K562 (cell line): Measurements from ENCODE around the gene LIN9. TPM values are rescaled to one million over a fixed set of nuclear protein-coding genes. Genes with fewer than 3 reads are reported as not detected.

ENCODE experiments used
- BCOR ChIP-seq: fragments of 450-650 bp; IDR thresholded peaks from 2 replicates; pipeline ENCODE4 v1.6.1; 2016
- CBFA2T2 ChIP-seq: fragments of 450-650 bp; conservative IDR thresholded peaks from 2 replicates; pipeline ENCODE4 v1.6.1; 2017; ENCODE audit warnings: mild to moderate bottlenecking
- CBX2 ChIP-seq: fragments of 200-600 bp; sonication (generic); IDR thresholded peaks from one replicate; pipeline ENCODE4 v1.6.1; 2012; ENCODE audit warnings: mild to moderate bottlenecking, low read length, inconsistent platforms; ENCODE audit not compliant: insufficient read depth, poor library complexity, severe bottlenecking
- E2F3 ChIP-seq: fragments of 250-450 bp; sonication (Bioruptor Pico); IDR thresholded peaks from 2 replicates; pipeline ENCODE4 v1.4.0; 2020; ENCODE audit warnings: mild to moderate bottlenecking
- FOSL1 ChIP-seq: fragments of 200-800 bp; sonication (Bioruptor generic); conservative IDR thresholded peaks from 2 replicates; pipeline ENCODE4 v1.6.1; 2016; ENCODE audit warnings: missing genetic modification characterization, missing compliant biosample characterization
- HLTF ChIP-seq: fragments of 450-650 bp; IDR thresholded peaks from 2 replicates; pipeline ENCODE4 v1.6.1; 2016
- NELFE ChIP-seq: IDR thresholded peaks from 2 replicates; pipeline ENCODE4 v1.6.1; 2011; ENCODE audit warnings: mild to moderate bottlenecking; ENCODE audit not compliant: insufficient read depth, insufficient read length
- PHTF2 ChIP-seq: fragments of 250-450 bp; sonication (Bioruptor Pico); IDR thresholded peaks from 2 replicates; pipeline ENCODE4 v1.5.0; 2021; ENCODE audit warnings: mild to moderate bottlenecking
- ZBTB1 ChIP-seq: sonication (generic); formaldehyde crosslinking; IDR thresholded peaks from 2 replicates; pipeline ENCODE4 v1.8.1; 2023; ENCODE audit warnings: missing genetic modification reagents, low read depth, mild to moderate bottlenecking, borderline replicate concordance
- ZNF239 ChIP-seq: fragments of 250-450 bp; sonication (Bioruptor Pico); IDR thresholded peaks from 2 replicates; pipeline ENCODE4 v1.4.0; 2020; ENCODE audit warnings: mild to moderate bottlenecking
- ZNF644 ChIP-seq: fragments of 200-800 bp; sonication (Bioruptor generic); IDR thresholded peaks from 2 replicates; pipeline ENCODE4 v1.6.1; 2016; ENCODE audit warnings: low read depth, missing genetic modification characterization, missing compliant biosample characterization
- polyA plus RNA-seq, 8 experiments: library from polyadenylated mRNA; depleted of rRNA in 4 of 8; stranded (reverse) in 5 of 8; unstranded in 3 of 8; fragments of >200 nt; fragmentation: Nextera tagmentation in 2 of 8; fragmentation: Illumina TruSeq in 1 of 8; extraction: Ambion mirVana in 2 of 8; extraction: Trizol in 1 of 8; gene quantifications; 2 replicates each; pipeline versions ENCODE4 v1.2.1 to v1.2.3, GENCODE V29; 2011 to 2014; ENCODE audit warnings: inconsistent platforms in 1 of 8, missing spikeins in 1 of 8
- total RNA-seq, 7 experiments: library from RNA; depleted of rRNA in 6 of 7; stranded (reverse); fragments of >200 nt in 6 of 7; fragmentation: Illumina TruSeq in 2 of 7; extraction: Trizol in 2 of 7; gene quantifications; 2 replicates each; pipeline versions ENCODE4 v1.2.1 to v1.2.3, GENCODE V29; 2011 to 2021; ENCODE audit warnings: low replicate concordance in 1 of 7
- TF ChIP-seq, protein P1 (sequence below): fragments of 450-650 bp; IDR thresholded peaks from 2 replicates; pipeline ENCODE4 v1.6.1; 2017; ENCODE audit warnings: antibody characterized with exemption, mild to moderate bottlenecking
- TF ChIP-seq, protein P2 (sequence below): fragments of 450-650 bp; IDR thresholded peaks from one replicate; pipeline ENCODE4 v1.6.1; 2018; ENCODE audit warnings: mild to moderate bottlenecking, moderate library complexity; ENCODE audit not compliant: partially characterized antibody
- TF ChIP-seq, protein P3 (sequence below), 2 experiments: fragments of 450-650 bp; conservative IDR thresholded peaks; 2 replicates each; pipeline ENCODE4 v1.6.1; 2017; ENCODE audit warnings: mild to moderate bottlenecking in 2 of 2, moderate library complexity in 2 of 2
- TF ChIP-seq, protein P4 (sequence below): sonication (generic); formaldehyde crosslinking; IDR thresholded peaks from 2 replicates; pipeline ENCODE4 v1.8.1; 2022; ENCODE audit warnings: missing genetic modification reagents
- TF ChIP-seq, protein P5 (sequence below): fragments of 250-450 bp; sonication (Bioruptor Pico); IDR thresholded peaks from 2 replicates; pipeline ENCODE4 v1.5.0; 2021
- TF ChIP-seq, protein P6 (sequence below): fragments of 250-450 bp; sonication (Bioruptor Pico); IDR thresholded peaks from 2 replicates; pipeline ENCODE4 v1.9.0; 2021; ENCODE audit warnings: mild to moderate bottlenecking

Gene LIN9
- total and polyA plus RNA-seq, 9 of the 15 experiments (the other 6 are each of a cell fraction or from before 2014, with no cell fraction given): 18.8 to 33.0 (median 25.5) TPM

DNA sequence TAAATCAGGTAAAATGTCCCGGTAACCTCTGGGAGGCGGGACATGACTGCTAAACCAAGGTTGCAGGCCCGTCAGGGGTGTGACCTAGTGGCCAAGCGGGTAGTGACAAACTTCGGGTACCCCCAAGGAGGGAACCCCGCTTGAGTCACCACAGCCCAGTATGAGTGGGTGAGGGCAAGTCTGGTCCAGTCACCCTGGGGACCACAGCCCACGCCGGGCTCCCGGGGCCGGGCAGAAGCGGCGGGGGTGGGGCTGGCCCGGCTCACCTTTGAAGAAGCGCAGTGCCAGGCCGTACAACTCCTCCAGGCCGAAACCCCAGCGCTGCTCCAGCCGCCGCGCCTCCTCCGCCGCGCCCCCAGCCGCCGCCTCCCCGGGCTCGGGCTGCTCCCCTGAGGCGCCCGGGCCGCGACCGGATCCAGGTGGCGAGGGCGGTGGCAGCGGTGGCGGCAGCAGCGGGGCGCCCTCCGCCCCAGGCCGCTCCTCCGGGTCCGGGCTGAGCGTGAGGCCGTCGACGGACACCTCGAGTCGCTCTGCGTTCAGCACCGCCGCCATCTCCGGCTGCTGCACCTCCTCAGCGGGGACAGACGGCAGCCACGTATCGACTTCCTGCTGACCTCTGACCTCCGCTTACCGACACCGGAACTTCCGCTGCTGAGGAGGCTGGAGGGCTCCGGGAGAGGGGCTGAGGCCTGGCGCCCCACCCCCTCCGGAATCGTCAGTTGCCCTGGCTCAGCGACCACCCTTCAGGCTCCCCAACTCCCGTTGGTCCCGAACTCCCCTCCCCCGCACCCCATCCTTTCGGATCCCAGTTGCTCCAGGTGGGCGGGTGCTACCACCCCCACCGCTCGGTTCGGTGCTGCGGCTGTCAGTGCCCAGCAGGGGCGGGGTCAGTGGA lies 122.6 kb downstream of the LIN9 start, which contains the start of gene ACBD3 (continued):
- TF ChIP-seq, protein P1, sequence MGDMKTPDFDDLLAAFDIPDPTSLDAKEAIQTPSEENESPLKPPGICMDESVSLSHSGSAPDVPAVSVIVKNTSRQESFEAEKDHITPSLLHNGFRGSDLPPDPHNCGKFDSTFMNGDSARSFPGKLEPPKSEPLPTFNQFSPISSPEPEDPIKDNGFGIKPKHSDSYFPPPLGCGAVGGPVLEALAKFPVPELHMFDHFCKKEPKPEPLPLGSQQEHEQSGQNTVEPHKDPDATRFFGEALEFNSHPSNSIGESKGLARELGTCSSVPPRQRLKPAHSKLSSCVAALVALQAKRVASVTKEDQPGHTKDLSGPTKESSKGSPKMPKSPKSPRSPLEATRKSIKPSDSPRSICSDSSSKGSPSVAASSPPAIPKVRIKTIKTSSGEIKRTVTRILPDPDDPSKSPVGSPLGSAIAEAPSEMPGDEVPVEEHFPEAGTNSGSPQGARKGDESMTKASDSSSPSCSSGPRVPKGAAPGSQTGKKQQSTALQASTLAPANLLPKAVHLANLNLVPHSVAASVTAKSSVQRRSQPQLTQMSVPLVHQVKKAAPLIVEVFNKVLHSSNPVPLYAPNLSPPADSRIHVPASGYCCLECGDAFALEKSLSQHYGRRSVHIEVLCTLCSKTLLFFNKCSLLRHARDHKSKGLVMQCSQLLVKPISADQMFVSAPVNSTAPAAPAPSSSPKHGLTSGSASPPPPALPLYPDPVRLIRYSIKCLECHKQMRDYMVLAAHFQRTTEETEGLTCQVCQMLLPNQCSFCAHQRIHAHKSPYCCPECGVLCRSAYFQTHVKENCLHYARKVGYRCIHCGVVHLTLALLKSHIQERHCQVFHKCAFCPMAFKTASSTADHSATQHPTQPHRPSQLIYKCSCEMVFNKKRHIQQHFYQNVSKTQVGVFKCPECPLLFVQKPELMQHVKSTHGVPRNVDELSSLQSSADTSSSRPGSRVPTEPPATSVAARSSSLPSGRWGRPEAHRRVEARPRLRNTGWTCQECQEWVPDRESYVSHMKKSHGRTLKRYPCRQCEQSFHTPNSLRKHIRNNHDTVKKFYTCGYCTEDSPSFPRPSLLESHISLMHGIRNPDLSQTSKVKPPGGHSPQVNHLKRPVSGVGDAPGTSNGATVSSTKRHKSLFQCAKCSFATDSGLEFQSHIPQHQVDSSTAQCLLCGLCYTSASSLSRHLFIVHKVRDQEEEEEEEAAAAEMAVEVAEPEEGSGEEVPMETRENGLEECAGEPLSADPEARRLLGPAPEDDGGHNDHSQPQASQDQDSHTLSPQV: peak; percentile 42; the same call in 1 of the 2 replicates
- TF ChIP-seq PHTF2 (no peak), BCOR (no peak), FOSL1 (tag) (0 out of 2 replicates have a peak, but pooled peaks have one; percentile 36), CBFA2T2 (no peak), ZBTB1 (CRISPR knock-in tag) (peak; percentile 35), E2F3 (CRISPR knock-in tag) (no peak; the same call in 1 of the 2 replicates), HLTF (no peak), ZNF239 (CRISPR knock-in tag) (no peak), ZNF644 (no peak), CBX2 (no peak), NELFE (no peak)
- TF ChIP-seq, protein P2, sequence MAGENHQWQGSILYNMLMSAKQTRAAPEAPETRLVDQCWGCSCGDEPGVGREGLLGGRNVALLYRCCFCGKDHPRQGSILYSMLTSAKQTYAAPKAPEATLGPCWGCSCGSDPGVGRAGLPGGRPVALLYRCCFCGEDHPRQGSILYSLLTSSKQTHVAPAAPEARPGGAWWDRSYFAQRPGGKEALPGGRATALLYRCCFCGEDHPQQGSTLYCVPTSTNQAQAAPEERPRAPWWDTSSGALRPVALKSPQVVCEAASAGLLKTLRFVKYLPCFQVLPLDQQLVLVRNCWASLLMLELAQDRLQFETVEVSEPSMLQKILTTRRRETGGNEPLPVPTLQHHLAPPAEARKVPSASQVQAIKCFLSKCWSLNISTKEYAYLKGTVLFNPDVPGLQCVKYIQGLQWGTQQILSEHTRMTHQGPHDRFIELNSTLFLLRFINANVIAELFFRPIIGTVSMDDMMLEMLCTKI: no peak
- TF ChIP-seq, protein P3, sequence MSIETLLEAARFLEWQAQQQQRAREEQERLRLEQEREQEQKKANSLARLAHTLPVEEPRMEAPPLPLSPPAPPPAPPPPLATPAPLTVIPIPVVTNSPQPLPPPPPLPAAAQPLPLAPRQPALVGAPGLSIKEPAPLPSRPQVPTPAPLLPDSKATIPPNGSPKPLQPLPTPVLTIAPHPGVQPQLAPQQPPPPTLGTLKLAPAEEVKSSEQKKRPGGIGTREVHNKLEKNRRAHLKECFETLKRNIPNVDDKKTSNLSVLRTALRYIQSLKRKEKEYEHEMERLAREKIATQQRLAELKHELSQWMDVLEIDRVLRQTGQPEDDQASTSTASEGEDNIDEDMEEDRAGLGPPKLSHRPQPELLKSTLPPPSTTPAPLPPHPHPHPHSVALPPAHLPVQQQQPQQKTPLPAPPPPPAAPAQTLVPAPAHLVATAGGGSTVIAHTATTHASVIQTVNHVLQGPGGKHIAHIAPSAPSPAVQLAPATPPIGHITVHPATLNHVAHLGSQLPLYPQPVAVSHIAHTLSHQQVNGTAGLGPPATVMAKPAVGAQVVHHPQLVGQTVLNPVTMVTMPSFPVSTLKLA (conservative IDR thresholded peaks at IDR 0.05): peak; percentile 62 to 83; a peak in 2 of 4 replicates
- TF ChIP-seq, protein P4, sequence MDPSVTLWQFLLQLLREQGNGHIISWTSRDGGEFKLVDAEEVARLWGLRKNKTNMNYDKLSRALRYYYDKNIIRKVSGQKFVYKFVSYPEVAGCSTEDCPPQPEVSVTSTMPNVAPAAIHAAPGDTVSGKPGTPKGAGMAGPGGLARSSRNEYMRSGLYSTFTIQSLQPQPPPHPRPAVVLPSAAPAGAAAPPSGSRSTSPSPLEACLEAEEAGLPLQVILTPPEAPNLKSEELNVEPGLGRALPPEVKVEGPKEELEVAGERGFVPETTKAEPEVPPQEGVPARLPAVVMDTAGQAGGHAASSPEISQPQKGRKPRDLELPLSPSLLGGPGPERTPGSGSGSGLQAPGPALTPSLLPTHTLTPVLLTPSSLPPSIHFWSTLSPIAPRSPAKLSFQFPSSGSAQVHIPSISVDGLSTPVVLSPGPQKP (CRISPR knock-in tag): no peak
- TF ChIP-seq, protein P5, sequence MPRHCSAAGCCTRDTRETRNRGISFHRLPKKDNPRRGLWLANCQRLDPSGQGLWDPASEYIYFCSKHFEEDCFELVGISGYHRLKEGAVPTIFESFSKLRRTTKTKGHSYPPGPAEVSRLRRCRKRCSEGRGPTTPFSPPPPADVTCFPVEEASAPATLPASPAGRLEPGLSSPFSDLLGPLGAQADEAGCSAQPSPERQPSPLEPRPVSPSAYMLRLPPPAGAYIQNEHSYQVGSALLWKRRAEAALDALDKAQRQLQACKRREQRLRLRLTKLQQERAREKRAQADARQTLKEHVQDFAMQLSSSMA (CRISPR knock-in tag): 0 out of 2 replicates have a peak, but pooled peaks have one; percentile 26
- TF ChIP-seq, protein P6, sequence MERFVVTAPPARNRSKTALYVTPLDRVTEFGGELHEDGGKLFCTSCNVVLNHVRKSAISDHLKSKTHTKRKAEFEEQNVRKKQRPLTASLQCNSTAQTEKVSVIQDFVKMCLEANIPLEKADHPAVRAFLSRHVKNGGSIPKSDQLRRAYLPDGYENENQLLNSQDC (CRISPR knock-in tag): 0 out of 2 replicates have a peak, but pooled peaks have one; percentile 23
